SK-N-MC (cell line): ENCODE measurements around the gene GIPC2.

Experiments used
- EZH2 ChIP-seq: fragments of 200-600 bp; sonication (generic); IDR thresholded peaks from one replicate; pipeline ENCODE4 v1.6.1; 2017; ENCODE audit warnings: antibody characterized with exemption
- FOXP2 ChIP-seq: optimal IDR thresholded peaks from 2 replicates; pipeline ENCODE3; 2011; ENCODE audit warnings: mild to moderate bottlenecking, moderate library complexity; ENCODE audit not compliant: insufficient read depth; ENCODE audit errors: extremely low read length, control extremely low read depth
- POLR2AphosphoS5 ChIP-seq: IDR thresholded peaks from 2 replicates; pipeline ENCODE4 v1.6.1; 2012; ENCODE audit warnings: mild to moderate bottlenecking, low read depth, low read length, borderline replicate concordance

DNA sequence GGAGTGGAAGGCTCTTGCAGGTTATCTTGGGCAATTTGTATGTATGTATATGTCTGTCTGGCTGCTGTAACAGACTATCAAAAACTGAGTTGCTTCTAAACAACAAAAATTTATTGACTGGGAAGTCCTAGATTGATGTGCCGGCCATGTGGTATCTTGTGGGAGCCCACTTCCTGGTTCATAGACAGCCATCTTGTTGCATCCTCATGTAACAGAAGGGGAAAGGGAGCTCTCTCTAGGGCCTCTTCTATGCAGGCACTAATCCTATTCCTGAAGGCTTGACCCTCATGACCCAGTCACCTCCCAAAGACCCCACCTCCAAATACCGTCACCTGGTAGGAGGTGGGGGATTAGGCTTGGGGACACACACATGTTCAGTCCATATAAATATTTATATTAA is 9.2 kb downstream of the GIPC2 start:
- TF ChIP-seq POLR2AphosphoS5, result no peak
- no peak for TF ChIP-seq FOXP2
- TF ChIP-seq EZH2, result no peak
